B cell (primary cell): Measurements from ENCODE around the gene HTATIP2. TPM values are rescaled to one million over a fixed set of nuclear protein-coding genes. Genes with fewer than 3 reads are reported as not detected.

ENCODE experiments used
- ATAC-seq: fragments of 200-7000 bp; cut with Tn5 transposase; one replicate; pipeline ENCODE4 v1.10.0; 2021; ENCODE audit warnings: low read depth, mild to moderate bottlenecking, moderate number of reproducible peaks, moderate library complexity
- CTCF ChIA-PET: fragments of 350-600 bp; sonication (Branson Sonifier 250); formaldehyde crosslinking; loops from one replicate; lab custom pipeline; 2021; ENCODE audit warnings: antibody characterized with exemption, inconsistent platforms; lab: Charles Lee
- POLR2A ChIA-PET: fragments of 350-600 bp; sonication (Branson Sonifier 250); formaldehyde crosslinking; loops from one replicate; lab custom pipeline; 2021; ENCODE audit warnings: antibody characterized with exemption; lab: Charles Lee
- DNase-seq: peaks from one replicate; pipeline ENCODE4 v3.0.0; 2013
- H2AFZ ChIP-seq: 2 replicates; pipeline ENCODE4 v1.6.1; 2012; ENCODE audit warnings: mild to moderate bottlenecking, low read depth, low read length; ENCODE audit not compliant: insufficient read depth, poor library complexity, severe bottlenecking
- H3K27ac ChIP-seq, 2 donors: 1 replicate in 1 of 2; 2 replicates in 1 of 2; pipeline ENCODE4 v1.5.1; 2012 to 2013; ENCODE audit warnings: low read length in 2 of 2, mild to moderate bottlenecking in 2 of 2, moderate library complexity in 1 of 2
- H3K27me3 ChIP-seq, 4 experiments: fragments of 200-600 bp in 1 of 4; sonication (generic) in 1 of 4; replicated peaks in 1 of 4; 1 replicate in 2 of 4; 2 replicates in 2 of 4; pipeline versions ENCODE4 v1.6.1 to v1.7.0; 2013 to 2016; ENCODE audit warnings: low read length in 3 of 4, mild to moderate bottlenecking in 2 of 4, mixed read lengths in 1 of 4, moderate library complexity in 1 of 4; ENCODE audit not compliant: insufficient read depth in 4 of 4, control insufficient read depth in 3 of 4; ENCODE audit errors: control extremely low read depth in 1 of 4
- H3K36me3 ChIP-seq, 2 experiments: replicated peaks in 1 of 2; 1 replicate in 1 of 2; 2 replicates in 1 of 2; pipeline versions ENCODE4 v1.6.1 to v1.7.1; 2013; ENCODE audit warnings: low read length in 1 of 2; ENCODE audit not compliant: insufficient read depth in 2 of 2, control insufficient read depth in 1 of 2; ENCODE audit errors: control extremely low read depth in 1 of 2, extremely low read depth in 1 of 2
- H3K4me1 ChIP-seq, 2 donors: fragments of 200-600 bp in 1 of 2; sonication (generic) in 1 of 2; 1 replicate in 1 of 2; 2 replicates in 1 of 2; pipeline versions ENCODE4 v1.5.1 to v1.6.1; 2013 to 2017; ENCODE audit warnings: low read length in 2 of 2; ENCODE audit not compliant: control insufficient read depth in 2 of 2, insufficient read depth in 2 of 2
- H3K4me2 ChIP-seq: replicated peaks from 2 replicates; pipeline ENCODE3; 2012; ENCODE audit warnings: mild to moderate bottlenecking, low read depth, low read length; ENCODE audit not compliant: poor library complexity, severe bottlenecking
- H3K4me3 ChIP-seq, 5 experiments: fragments of 200-600 bp in 1 of 5; sonication (generic) in 1 of 5; 1 replicate in 3 of 5; 2 replicates in 2 of 5; pipeline versions ENCODE4 v1.5.1 to v1.7.0; 2011 to 2016; ENCODE audit warnings: low read length in 4 of 5, mild to moderate bottlenecking in 4 of 5, low read depth in 2 of 5, control low read depth in 1 of 5, moderate library complexity in 1 of 5; ENCODE audit not compliant: insufficient read depth in 1 of 5; ENCODE audit errors: control extremely low read depth in 1 of 5, extremely low read depth in 1 of 5
- H3K79me2 ChIP-seq: fragments of 200-600 bp; sonication (generic); one replicate; pipeline ENCODE4 v1.6.0; 2016; ENCODE audit warnings: low read length; ENCODE audit not compliant: control insufficient read depth, insufficient read depth
- H3K9ac ChIP-seq: fragments of 200-600 bp; sonication (generic); 2 replicates; pipeline ENCODE4 v1.6.1; 2017; ENCODE audit warnings: mild to moderate bottlenecking, low read length, moderate library complexity
- H3K9me3 ChIP-seq, 3 donors: one replicate each; pipeline versions ENCODE4 v1.6.1 to v1.7.1; 2013; ENCODE audit warnings: low read length in 2 of 3; ENCODE audit not compliant: control insufficient read depth in 2 of 3, insufficient read depth in 1 of 3; ENCODE audit errors: control extremely low read depth in 1 of 3
- H4K20me1 ChIP-seq: 2 replicates; pipeline ENCODE4 v1.6.0; 2012; ENCODE audit warnings: mild to moderate bottlenecking, low read length; ENCODE audit not compliant: insufficient read depth, control insufficient read depth, poor library complexity, severe bottlenecking
- H3K27ac Mint-ChIP-seq: one replicate; pipeline ENCODE4 v1.8.0; 2021; ENCODE audit warnings: mixed read lengths
- H3K27me3 Mint-ChIP-seq: one replicate; pipeline ENCODE4 v1.8.0; 2021; ENCODE audit warnings: mixed read lengths
- H3K4me1 Mint-ChIP-seq: one replicate; pipeline ENCODE4 v1.8.0; 2021; ENCODE audit warnings: mixed read lengths
- H3K4me3 Mint-ChIP-seq: one replicate; pipeline ENCODE4 v1.8.0; 2021; ENCODE audit warnings: mixed read lengths
- H3K9me3 Mint-ChIP-seq: one replicate; pipeline ENCODE4 v1.8.0; 2022; ENCODE audit warnings: mixed read lengths; ENCODE audit not compliant: insufficient read depth
- EZH2 ChIP-seq: IDR thresholded peaks from 2 replicates; pipeline ENCODE4 v1.6.1; 2012; ENCODE audit warnings: borderline replicate concordance, low read depth, mild to moderate bottlenecking, moderate library complexity, low read length; ENCODE audit not compliant: insufficient read depth, poor library complexity, severe bottlenecking
- WGBS: methylation state at CpG from one replicate; pipeline ENCODE4 v1.1.5; 2013; ENCODE audit warnings: missing lambda C conversion rate; ENCODE audit not compliant: insufficient coverage; 5-methylcytosine and 5-hydroxymethylcytosine counted together
- intact Hi-C: fragments of 100-400 bp; cut with micrococcal nuclease; formaldehyde crosslinking; loops from one replicate; pipeline ENCODE4 v1.10.0; 2022
- polyA plus RNA-seq: library from polyadenylated mRNA; depleted of rRNA; stranded (reverse); fragments of >200 nt; gene quantifications from 2 replicates; pipeline ENCODE4 v1.2.3, GENCODE V29; 2012
- total RNA-seq, 2 donors: library from RNA; stranded (reverse); fragments of 120-200 nt in 1 of 2; gene quantifications; 1 replicate in 1 of 2; 2 replicates in 1 of 2; pipeline versions ENCODE4 v1.2.3 to v1.2.4, GENCODE V29; 2013 to 2022
- TF ChIP-seq, protein P1 (sequence below): fragments of 200-600 bp; IDR thresholded peaks from one replicate; pipeline ENCODE4 v1.8.0; 2022; ENCODE audit warnings: antibody characterized with exemption, mild to moderate bottlenecking

Gene HTATIP2
- total and polyA plus RNA-seq, 2 donors (not counting 1 experiment from before 2014, with no cell fraction given): 18.2 to 31.2 TPM

- no peaks in the 10 kb centered on the region for H3K36me3 ChIP-seq
- Mint-ChIP-seq H3K4me1 (no peaks in the 10 kb centered on the region), H3K9me3 (no peaks in the 10 kb centered on the region), H3K27me3 (peaks cover 25% of the 10 kb centered on the region), H3K4me3 (no peak overlapping the region), H3K27ac (no peak overlapping the region)
- H4K20me1 ChIP-seq: no peaks in the 10 kb centered on the region
- ChIA-PET POLR2A (no interaction called here), CTCF (no interaction called here)
- no peak overlapping the region for H3K9ac ChIP-seq
- no peak overlapping the region for H3K4me3 ChIP-seq
- no peak for TF ChIP-seq EZH2
- TF ChIP-seq, protein P1, sequence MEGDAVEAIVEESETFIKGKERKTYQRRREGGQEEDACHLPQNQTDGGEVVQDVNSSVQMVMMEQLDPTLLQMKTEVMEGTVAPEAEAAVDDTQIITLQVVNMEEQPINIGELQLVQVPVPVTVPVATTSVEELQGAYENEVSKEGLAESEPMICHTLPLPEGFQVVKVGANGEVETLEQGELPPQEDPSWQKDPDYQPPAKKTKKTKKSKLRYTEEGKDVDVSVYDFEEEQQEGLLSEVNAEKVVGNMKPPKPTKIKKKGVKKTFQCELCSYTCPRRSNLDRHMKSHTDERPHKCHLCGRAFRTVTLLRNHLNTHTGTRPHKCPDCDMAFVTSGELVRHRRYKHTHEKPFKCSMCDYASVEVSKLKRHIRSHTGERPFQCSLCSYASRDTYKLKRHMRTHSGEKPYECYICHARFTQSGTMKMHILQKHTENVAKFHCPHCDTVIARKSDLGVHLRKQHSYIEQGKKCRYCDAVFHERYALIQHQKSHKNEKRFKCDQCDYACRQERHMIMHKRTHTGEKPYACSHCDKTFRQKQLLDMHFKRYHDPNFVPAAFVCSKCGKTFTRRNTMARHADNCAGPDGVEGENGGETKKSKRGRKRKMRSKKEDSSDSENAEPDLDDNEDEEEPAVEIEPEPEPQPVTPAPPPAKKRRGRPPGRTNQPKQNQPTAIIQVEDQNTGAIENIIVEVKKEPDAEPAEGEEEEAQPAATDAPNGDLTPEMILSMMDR: no peak
- intact Hi-C loops: no loop called here
- no peak for ATAC-seq
- no peaks in the 10 kb centered on the region for H3K79me2 ChIP-seq
- no peak overlapping the region for H3K4me2 ChIP-seq
- H3K27me3 ChIP-seq: peaks cover 0 to 3% (median 0%) of the 10 kb centered on the region in 4 experiments
- no peak overlapping the region for H2AFZ ChIP-seq
- H3K9me3 ChIP-seq: no peaks in the 10 kb centered on the region
- no peak overlapping the region for H3K27ac ChIP-seq
- DNase-seq: no peak
- no peaks in the 10 kb centered on the region for H3K4me1 ChIP-seq
These were observed 42.3 kb upstream of the HTATIP2 start for GRCh38 chr11:20321177-20321576.

- Histone ChIP-seq H3K27me3 (peaks cover 0 to 3% (median 1%) of the 10 kb centered on the region in 4 experiments), H3K4me1 (no peaks in the 10 kb centered on the region), H3K27ac (no peak overlapping the region), H4K20me1 (no peaks in the 10 kb centered on the region), H3K4me3 (no peak overlapping the region), H3K79me2 (no peaks in the 10 kb centered on the region), H3K9me3 (no peaks in the 10 kb centered on the region), H2AFZ (no peak overlapping the region), H3K9ac (no peak overlapping the region), H3K4me2 (no peak overlapping the region), H3K36me3 (no peaks in the 10 kb centered on the region)
- TF ChIP-seq EZH2: no peak
- TF ChIP-seq, protein P1: no peak
- no peak for DNase-seq
- POLR2A ChIA-PET: no interaction called here
- WGBS: 79% methylated on average over 7 of the region's 7 CpGs
- Mint-ChIP-seq H3K27me3 (peaks cover 35% of the 10 kb centered on the region), H3K27ac (no peak overlapping the region), H3K9me3 (no peaks in the 10 kb centered on the region), H3K4me3 (no peak overlapping the region), H3K4me1 (no peaks in the 10 kb centered on the region)
- CTCF ChIA-PET: no interaction called here
- no peak for ATAC-seq
- intact Hi-C loops: no loop called here
These were observed 36.1 kb upstream of the HTATIP2 start for GRCh38 chr11:20327377-20327935.
